Stimulated activated CD8-positive, alpha-beta memory T cell treated with anti-CD3 and anti-CD28 coated beads, Interleukin-7, amount 100 ng/mL, for 24 hours (primary cell): ENCODE measurements around the gene PTPRN2.
"Not testable (repeated sequence)": the region's sequence is repeated elsewhere in the genome, so short reads cannot be mapped to it uniquely, and the experiment has no call there.

Experiments
- DNase-seq: peaks from one replicate; pipeline ENCODE4 v3.0.0-alpha.2; 2020; ENCODE audit warnings: low read depth

Gene PTPRN2

DNA sequence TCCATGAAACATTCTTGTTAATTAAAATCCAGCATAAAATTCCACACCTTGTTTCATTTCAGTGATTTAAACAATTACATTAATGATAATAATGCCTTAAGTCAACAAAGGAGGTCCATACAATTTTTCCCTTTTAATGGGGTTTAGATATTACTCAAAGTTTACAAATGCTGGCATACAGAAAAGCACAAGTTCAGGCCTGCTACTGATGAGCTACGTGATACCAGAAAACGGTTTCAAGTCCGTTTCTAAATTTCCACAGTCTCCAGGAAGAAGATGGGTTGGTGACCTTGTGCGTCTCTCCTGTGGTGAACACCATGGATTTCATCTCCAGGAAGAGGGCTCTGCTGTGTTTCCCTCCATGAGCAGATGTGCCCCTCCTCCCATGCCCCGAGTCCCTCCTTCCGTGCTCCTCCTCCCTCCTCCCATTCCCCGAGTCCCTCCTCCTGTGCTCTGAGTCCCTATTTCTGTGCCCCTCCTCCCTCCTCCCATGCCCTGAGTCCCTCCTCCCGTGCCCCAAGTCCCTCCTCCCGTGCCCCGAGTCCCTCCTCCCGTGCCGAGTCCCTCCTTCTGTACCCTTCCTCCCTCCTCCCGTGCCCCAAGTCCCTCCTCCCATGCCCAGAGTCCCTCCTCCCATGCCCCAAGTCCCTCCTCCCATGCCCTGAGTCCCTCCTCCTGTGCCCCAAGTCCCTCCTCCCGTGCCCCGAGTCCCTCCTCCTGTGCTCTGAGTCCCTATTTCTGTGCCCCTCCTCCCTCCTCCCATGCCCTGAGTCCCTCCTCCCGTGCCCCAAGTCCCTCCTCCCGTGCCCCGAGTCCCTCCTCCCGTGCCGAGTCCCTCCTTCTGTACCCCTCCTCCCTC is 201.9 kb downstream of the PTPRN2 start:
- not testable (repeated sequence) for DNase-seq

DNA sequence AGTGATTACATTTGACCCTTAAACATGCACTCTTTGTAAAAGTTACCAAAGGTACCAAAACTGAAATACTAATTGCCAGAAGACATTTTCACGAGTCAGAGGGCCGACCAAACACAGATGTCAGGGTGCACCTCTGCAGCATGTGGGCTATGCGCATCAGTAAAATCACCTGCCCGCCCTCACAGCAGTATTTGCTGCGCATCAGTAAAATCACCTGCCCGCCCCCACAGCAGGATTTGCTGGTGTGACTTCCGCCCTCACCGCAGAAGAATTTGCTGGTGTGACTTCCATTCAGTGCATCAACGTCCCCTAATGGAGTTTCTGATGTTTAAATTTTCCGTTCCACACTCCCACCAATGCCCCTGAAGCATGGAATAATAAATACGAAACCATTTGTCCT is 202.9 kb downstream of the PTPRN2 start:
- no peak for DNase-seq

- no peak for DNase-seq
Observed at GRCh38 chr7:158383665-158384064, 204.0 kb downstream of the PTPRN2 start.

- no peak for DNase-seq
Observed at GRCh38 chr7:158382363-158383254, 205.0 kb downstream of the PTPRN2 start.

GRCh38 chr7:158381956-158382355 is 205.7 kb downstream of the PTPRN2 start:
- DNase-seq = no peak

DNA sequence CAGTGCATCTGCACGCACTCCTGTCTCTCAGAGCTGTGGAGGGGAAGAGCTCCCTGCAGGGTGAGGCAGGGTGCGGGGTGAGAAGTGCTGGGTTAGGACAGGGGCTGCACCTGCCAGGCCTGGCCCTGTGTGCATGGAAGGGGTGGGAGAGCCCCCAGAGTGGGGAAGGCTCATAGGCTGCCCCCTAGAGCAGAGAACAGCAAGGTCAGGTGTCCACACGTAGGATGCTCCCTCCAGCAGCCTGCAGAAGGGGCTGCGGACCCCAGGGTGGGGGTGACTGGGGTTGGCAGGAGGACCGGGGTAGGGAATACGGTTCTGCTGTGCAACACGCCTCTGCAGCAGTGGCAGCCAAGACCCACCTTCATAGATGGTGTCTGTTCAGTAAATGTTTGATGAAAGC is 208.6 kb downstream of the PTPRN2 start:
- DNase-seq = no peak

GRCh38 chr7:158377800-158378623 is 209.6 kb downstream of the PTPRN2 start:
- no peak for DNase-seq

GRCh38 chr7:158376839-158377186 is 210.8 kb downstream of the PTPRN2 start:
- not testable (repeated sequence) for DNase-seq

GRCh38 chr7:158376146-158376838 is 211.3 kb downstream of the PTPRN2 start:
- DNase-seq = not testable (repeated sequence)

- DNase-seq = no peak
Observed at GRCh38 chr7:158375034-158375433, 212.6 kb downstream of the PTPRN2 start.

DNA sequence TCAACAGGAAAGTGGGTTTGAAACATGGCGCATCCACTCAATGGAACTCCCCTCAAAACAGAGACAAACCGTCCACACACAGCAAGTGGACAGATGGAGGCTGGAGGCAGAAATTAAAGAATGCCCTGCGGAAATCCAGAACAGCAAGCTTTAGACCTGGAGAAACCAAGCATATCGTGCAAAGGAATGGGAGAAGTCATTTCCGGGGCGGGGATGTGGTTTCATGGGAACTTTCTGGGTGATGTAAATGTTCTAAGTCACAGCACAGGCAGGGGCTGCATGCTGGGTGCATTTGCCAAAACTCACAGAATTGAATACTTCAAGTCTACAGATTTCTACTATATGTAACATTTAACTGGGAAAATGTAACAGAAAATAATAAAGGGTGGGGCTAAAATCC is 213.0 kb downstream of the PTPRN2 start:
- no peak for DNase-seq

- no peak for DNase-seq
Observed at GRCh38 chr7:158374146-158374545, 213.5 kb downstream of the PTPRN2 start.

- DNase-seq = no peak
Observed at GRCh38 chr7:158373476-158374133, 214.0 kb downstream of the PTPRN2 start.

DNA sequence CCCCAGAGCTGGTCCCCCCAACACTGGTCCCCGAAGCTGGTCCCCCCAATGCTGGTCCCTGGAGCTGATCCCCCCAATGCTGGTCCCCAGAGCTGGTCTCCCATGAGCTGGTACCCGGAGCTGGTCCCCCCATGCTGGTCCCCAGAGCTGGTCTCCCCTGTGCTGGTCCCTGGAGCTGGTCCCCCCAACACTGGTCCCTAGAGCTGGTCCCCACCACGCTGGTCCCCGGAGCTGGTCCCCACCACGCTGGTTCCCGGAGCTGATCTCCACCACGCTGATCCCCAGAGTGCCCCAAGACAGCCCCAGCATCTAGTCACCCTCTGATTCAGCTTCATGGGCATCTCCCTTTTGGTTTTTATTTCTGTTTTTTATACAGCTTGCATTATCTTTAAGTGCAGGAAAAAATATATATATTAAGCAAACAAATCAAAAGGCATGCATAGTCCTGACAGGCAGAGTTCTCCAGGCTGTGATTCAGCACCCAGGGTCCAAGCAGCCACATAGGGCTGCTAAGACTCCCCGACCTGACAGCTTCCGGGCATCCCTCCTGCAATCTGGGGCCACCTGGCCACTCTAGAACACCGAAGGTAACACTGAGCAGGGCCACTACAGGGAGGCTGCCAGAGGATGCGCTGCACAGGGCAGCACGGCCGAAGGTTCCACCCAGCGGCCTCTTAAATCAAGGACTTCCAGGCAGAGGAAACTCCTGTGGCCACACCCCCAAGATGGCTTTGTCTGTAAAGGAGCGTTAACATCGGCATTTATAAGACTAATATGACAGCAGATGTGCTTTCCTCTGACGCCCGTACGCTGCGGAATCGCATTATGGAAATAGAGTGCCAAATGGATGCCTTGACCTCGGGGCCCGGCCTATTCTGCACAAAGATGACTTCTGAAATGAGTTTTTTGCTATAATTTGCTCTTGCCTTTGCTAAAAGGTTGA is 215.0 kb downstream of the PTPRN2 start:
- no peak for DNase-seq

- DNase-seq = no peak
Observed at GRCh38 chr7:158371856-158372255, 215.8 kb downstream of the PTPRN2 start.

GRCh38 chr7:158369866-158370265 is 217.8 kb downstream of the PTPRN2 start:
- DNase-seq = no peak

- DNase-seq = no peak
Observed at GRCh38 chr7:158369290-158369689, 218.3 kb downstream of the PTPRN2 start.

- DNase-seq = no peak
Observed at GRCh38 chr7:158368449-158368848, 219.2 kb downstream of the PTPRN2 start.

DNA sequence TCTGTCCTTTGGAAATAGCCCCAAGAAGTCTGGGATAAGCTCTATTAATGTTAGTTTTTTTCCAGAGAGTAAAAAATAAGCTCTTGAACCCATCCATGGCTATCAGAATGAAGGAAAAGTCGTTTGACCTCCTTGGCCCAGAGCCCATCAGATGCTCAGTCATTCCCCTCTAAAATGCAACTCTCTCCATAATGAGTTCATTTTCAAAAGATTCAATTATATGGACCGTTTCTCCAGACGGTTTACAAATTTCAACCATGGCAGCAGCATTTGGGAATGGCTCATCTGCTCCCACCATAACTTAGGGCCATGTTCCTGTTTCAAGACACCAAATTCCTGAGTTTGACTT is 220.0 kb downstream of the PTPRN2 start:
- DNase-seq = no peak
